ENCODE results near the gene MTARC1. TPM values are rescaled to one million over a fixed set of nuclear protein-coding genes. Genes with fewer than 3 reads are reported as not detected.

The MTARC1 gene
- total RNA-seq: 9.7 TPM

GRCh38 chr1:220786337-220787068 lies at the start of gene MTARC1:
TSS of gene MTARC1 (plus strand) at chr1:220786913. CDS start at chr1:220786945, 32 bp downstream.
- peaks cover 6% of the 10 kb centered on the region for H3K27me3 ChIP-seq (ENCODE audit: insufficient read depth, low read length)
- H3K4me3 ChIP-seq (ENCODE audit: low read length): peak within 1 kb of the TSS; percentile 54
- no peaks in the 10 kb centered on the region for H3K9me3 ChIP-seq (ENCODE audit: low read depth, low read length)
- peaks cover 64% of the 10 kb centered on the region for H3K4me1 ChIP-seq (ENCODE audit: insufficient read depth, low read length)

- Histone ChIP-seq H3K4me3 (ENCODE audit: low read length) (no peak overlapping the region), H3K9me3 (ENCODE audit: low read depth, low read length) (no peaks in the 10 kb centered on the region), H3K27me3 (ENCODE audit: insufficient read depth, low read length) (peaks cover 6% of the 10 kb centered on the region), H3K4me1 (ENCODE audit: insufficient read depth, low read length) (no peaks in the 10 kb centered on the region)
Measured at GRCh38 chr1:220741349-220741748, 45.4 kb upstream of the MTARC1 start.

- no peak overlapping the region for H3K4me3 ChIP-seq (ENCODE audit: low read length)
- no peaks in the 10 kb centered on the region for H3K4me1 ChIP-seq (ENCODE audit: insufficient read depth, low read length)
- no peaks in the 10 kb centered on the region for H3K9me3 ChIP-seq (ENCODE audit: low read depth, low read length)
- peaks cover 9% of the 10 kb centered on the region for H3K27me3 ChIP-seq (ENCODE audit: insufficient read depth, low read length)
Measured at GRCh38 chr1:220741825-220742224, 44.9 kb upstream of the MTARC1 start.

GRCh38 chr1:220742520-220742919 lies 44.2 kb upstream of the MTARC1 start:
- H3K4me1 ChIP-seq (ENCODE audit: insufficient read depth, low read length): peaks cover under 1% of the 10 kb centered on the region
- H3K9me3 ChIP-seq (ENCODE audit: low read depth, low read length): no peaks in the 10 kb centered on the region
- H3K27me3 ChIP-seq (ENCODE audit: insufficient read depth, low read length): peaks cover 12% of the 10 kb centered on the region
- no peak overlapping the region for H3K4me3 ChIP-seq (ENCODE audit: low read length)

GRCh38 chr1:220746851-220747250 lies 39.9 kb upstream of the MTARC1 start:
- H3K4me3 ChIP-seq (ENCODE audit: low read length): no peak overlapping the region
- peaks cover 16% of the 10 kb centered on the region for H3K4me1 ChIP-seq (ENCODE audit: insufficient read depth, low read length)
- peaks cover 28% of the 10 kb centered on the region for H3K27me3 ChIP-seq (ENCODE audit: insufficient read depth, low read length)
- H3K9me3 ChIP-seq (ENCODE audit: low read depth, low read length): no peaks in the 10 kb centered on the region

GRCh38 chr1:220747437-220748088 lies 39.1 kb upstream of the MTARC1 start:
- Histone ChIP-seq H3K4me3 (ENCODE audit: low read length) (peak overlapping the region; percentile 32), H3K27me3 (ENCODE audit: insufficient read depth, low read length) (peaks cover 30% of the 10 kb centered on the region), H3K9me3 (ENCODE audit: low read depth, low read length) (no peaks in the 10 kb centered on the region), H3K4me1 (ENCODE audit: insufficient read depth, low read length) (peaks cover 16% of the 10 kb centered on the region)

GRCh38 chr1:220748089-220748934 lies 38.4 kb upstream of the MTARC1 start, which contains the start of gene MTARC2:
TSS of gene MTARC2 (plus strand) at chr1:220748322. CDS start at chr1:220748532, 210 bp downstream.
- Histone ChIP-seq H3K4me1 (ENCODE audit: insufficient read depth, low read length) (peaks cover 16% of the 10 kb centered on the region), H3K4me3 (ENCODE audit: low read length) (peak within 1 kb of the TSS; percentile 32), H3K9me3 (ENCODE audit: low read depth, low read length) (no peaks in the 10 kb centered on the region), H3K27me3 (ENCODE audit: insufficient read depth, low read length) (peaks cover 30% of the 10 kb centered on the region)

GRCh38 chr1:220748936-220749335 lies 37.8 kb upstream of the MTARC1 start:
- no peak overlapping the region for H3K4me3 ChIP-seq (ENCODE audit: low read length)
- no peaks in the 10 kb centered on the region for H3K9me3 ChIP-seq (ENCODE audit: low read depth, low read length)
- peaks cover 30% of the 10 kb centered on the region for H3K27me3 ChIP-seq (ENCODE audit: insufficient read depth, low read length)
- peaks cover 16% of the 10 kb centered on the region for H3K4me1 ChIP-seq (ENCODE audit: insufficient read depth, low read length)

- Histone ChIP-seq H3K27me3 (ENCODE audit: insufficient read depth, low read length) (peaks cover 30% of the 10 kb centered on the region), H3K4me3 (ENCODE audit: low read length) (no peak overlapping the region), H3K4me1 (ENCODE audit: insufficient read depth, low read length) (peaks cover 16% of the 10 kb centered on the region), H3K9me3 (ENCODE audit: low read depth, low read length) (no peaks in the 10 kb centered on the region)
Measured at GRCh38 chr1:220750131-220750515, 36.6 kb upstream of the MTARC1 start.

GRCh38 chr1:220751111-220751510 lies 35.6 kb upstream of the MTARC1 start:
- H3K27me3 ChIP-seq (ENCODE audit: insufficient read depth, low read length): peaks cover 30% of the 10 kb centered on the region
- H3K9me3 ChIP-seq (ENCODE audit: low read depth, low read length): no peaks in the 10 kb centered on the region
- no peak overlapping the region for H3K4me3 ChIP-seq (ENCODE audit: low read length)
- peaks cover 16% of the 10 kb centered on the region for H3K4me1 ChIP-seq (ENCODE audit: insufficient read depth, low read length)

- Histone ChIP-seq H3K9me3 (ENCODE audit: low read depth, low read length) (no peaks in the 10 kb centered on the region), H3K4me3 (ENCODE audit: low read length) (no peak overlapping the region), H3K4me1 (ENCODE audit: insufficient read depth, low read length) (no peaks in the 10 kb centered on the region), H3K27me3 (ENCODE audit: insufficient read depth, low read length) (peaks cover 9% of the 10 kb centered on the region)
Measured at GRCh38 chr1:220754212-220754917, 32.3 kb upstream of the MTARC1 start.

GRCh38 chr1:220754918-220755295 lies 31.8 kb upstream of the MTARC1 start:
- Histone ChIP-seq H3K4me3 (ENCODE audit: low read length) (no peak overlapping the region), H3K27me3 (ENCODE audit: insufficient read depth, low read length) (peaks cover 4% of the 10 kb centered on the region), H3K9me3 (ENCODE audit: low read depth, low read length) (no peaks in the 10 kb centered on the region), H3K4me1 (ENCODE audit: insufficient read depth, low read length) (no peaks in the 10 kb centered on the region)

- Histone ChIP-seq H3K9me3 (ENCODE audit: low read depth, low read length) (no peaks in the 10 kb centered on the region), H3K4me3 (ENCODE audit: low read length) (no peak overlapping the region), H3K4me1 (ENCODE audit: insufficient read depth, low read length) (no peaks in the 10 kb centered on the region), H3K27me3 (ENCODE audit: insufficient read depth, low read length) (peaks cover 3% of the 10 kb centered on the region)
Measured at GRCh38 chr1:220755309-220755708, 31.4 kb upstream of the MTARC1 start.

- Histone ChIP-seq H3K9me3 (ENCODE audit: low read depth, low read length) (no peaks in the 10 kb centered on the region), H3K27me3 (ENCODE audit: insufficient read depth, low read length) (no peaks in the 10 kb centered on the region), H3K4me1 (ENCODE audit: insufficient read depth, low read length) (no peaks in the 10 kb centered on the region), H3K4me3 (ENCODE audit: low read length) (no peak overlapping the region)
Measured at GRCh38 chr1:220757441-220757840, 29.3 kb upstream of the MTARC1 start.

Measured in mononuclear cell (primary cell).